Dedifferentiated amniotic fluid mesenchymal stem cell (primary cell): ENCODE data around the gene JSRP1.

Source experiments
- DNase-seq: peaks from one replicate; pipeline ENCODE4 v3.0.0-alpha.2; 2016; ENCODE audit errors: extremely low spot score

JSRP1 gene

GRCh38 chr19:2246801-2247361 is 9.3 kb downstream of the JSRP1 start:
- DNase-seq = no peak

- DNase-seq = no peak
Observed at GRCh38 chr19:2246014-2246620, 10.1 kb downstream of the JSRP1 start.

- DNase-seq = no peak
Observed at GRCh38 chr19:2245273-2245672, 10.9 kb downstream of the JSRP1 start.

- DNase-seq = no peak
Observed at GRCh38 chr19:2244486-2244885, 11.7 kb downstream of the JSRP1 start.

- no peak for DNase-seq
Observed at GRCh38 chr19:2244125-2244411, 12.1 kb downstream of the JSRP1 start.

- no peak for DNase-seq
Observed at GRCh38 chr19:2243274-2244124, 12.7 kb downstream of the JSRP1 start.

- no peak for DNase-seq
Observed at GRCh38 chr19:2242816-2243215, 13.4 kb downstream of the JSRP1 start.

GRCh38 chr19:2242092-2242537 is 14.1 kb downstream of the JSRP1 start:
- no peak for DNase-seq

- no peak for DNase-seq
Observed at GRCh38 chr19:2240881-2241760, 15.1 kb downstream of the JSRP1 start.

GRCh38 chr19:2239771-2240770 is 16.1 kb downstream of the JSRP1 start:
- no peak for DNase-seq

GRCh38 chr19:2239173-2239572 is 17.0 kb downstream of the JSRP1 start:
- DNase-seq = no peak

- no peak for DNase-seq
Observed at GRCh38 chr19:2237869-2238153, 18.4 kb downstream of the JSRP1 start.

- peak; percentile 17 for DNase-seq
Observed at GRCh38 chr19:2237051-2237868, 19.0 kb downstream of the JSRP1 start.

- DNase-seq = peak; percentile 97
Observed at GRCh38 chr19:2236314-2237050, 19.7 kb downstream of the JSRP1 start, which contains the start of the genes PLEKHJ1 and SF3A2. TSS of gene PLEKHJ1 (minus strand) at chr19:2236329. CDS start at chr19:2236248, 81 bp downstream. TSS of gene SF3A2 (plus strand) at chr19:2236824. CDS start at chr19:2243419, 6,595 bp downstream.

GRCh38 chr19:2236064-2236313 is 20.2 kb downstream of the JSRP1 start:
- no peak for DNase-seq

GRCh38 chr19:2235381-2236063 is 20.7 kb downstream of the JSRP1 start:
- no peak for DNase-seq

- no peak for DNase-seq
Observed at GRCh38 chr19:2234996-2235380, 21.2 kb downstream of the JSRP1 start.

GRCh38 chr19:2233601-2234280 is 22.5 kb downstream of the JSRP1 start:
- DNase-seq = no peak
